ENCODE results near the gene ERC1.
"Not testable (repeated sequence)": the region's sequence is repeated elsewhere in the genome, so short reads cannot be mapped to it uniquely, and the experiment has no call there.

The ERC1 gene

DNA sequence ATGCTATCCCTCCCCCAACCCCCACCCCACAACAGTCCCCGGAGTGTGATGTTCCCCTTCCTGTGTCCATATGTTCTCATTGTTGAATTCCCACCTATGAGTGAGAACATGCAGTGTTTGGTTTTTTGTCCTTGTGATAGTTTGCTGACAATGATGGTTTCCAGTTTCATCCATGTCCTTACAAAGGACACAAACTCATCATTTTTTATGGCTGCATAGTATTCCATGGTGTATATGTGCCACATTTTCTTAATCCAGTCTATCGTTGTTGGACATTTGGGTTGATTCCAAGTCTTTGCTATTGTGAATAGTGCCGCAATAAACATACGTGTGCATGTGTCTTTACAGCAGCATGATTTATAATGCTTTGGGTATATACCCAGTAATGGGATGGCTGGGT is 155.7 kb downstream of the ERC1 start:
- not testable (repeated sequence) for H3K36me3 Mint-ChIP-seq, H3K4me1 Mint-ChIP-seq, H3K27ac Mint-ChIP-seq

DNA sequence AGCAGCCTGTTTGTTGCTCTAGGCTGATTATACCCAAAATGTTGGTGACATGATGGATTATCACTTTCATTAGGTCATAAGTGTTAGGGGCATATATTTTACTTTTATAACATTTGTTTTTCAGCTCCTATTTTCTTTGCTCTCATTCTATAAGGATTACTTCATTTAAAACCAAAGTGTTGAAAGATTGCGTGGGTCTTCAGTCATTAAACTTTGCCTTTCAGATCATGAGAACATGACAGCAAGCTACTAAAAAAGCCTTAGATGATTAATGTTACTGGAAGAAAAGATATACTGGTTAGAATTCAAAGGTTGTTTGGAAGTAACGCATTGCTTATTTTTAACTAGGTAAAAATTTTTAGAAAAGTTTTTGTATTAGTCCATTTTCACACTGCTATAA is 156.8 kb downstream of the ERC1 start:
- H3K9me3 Mint-ChIP-seq: no peaks in the 10 kb centered on the region
- DNase-seq (ENCODE audit: low spot score in 2 of 2) (no peak), ATAC-seq (no peak)
- H3K27ac Mint-ChIP-seq: no peak overlapping the region
- no peak overlapping the region for H3K4me3 Mint-ChIP-seq
- no peaks in the 10 kb centered on the region for H3K36me3 Mint-ChIP-seq
- no peaks in the 10 kb centered on the region for H3K4me1 Mint-ChIP-seq

More for the DNA sequence above, 155.7 kb downstream of the ERC1 start:
- not testable (repeated sequence) for ATAC-seq; DNase-seq (ENCODE audit: low spot score in 2 of 2); H3K9me3 Mint-ChIP-seq; H3K4me3 Mint-ChIP-seq

DNA sequence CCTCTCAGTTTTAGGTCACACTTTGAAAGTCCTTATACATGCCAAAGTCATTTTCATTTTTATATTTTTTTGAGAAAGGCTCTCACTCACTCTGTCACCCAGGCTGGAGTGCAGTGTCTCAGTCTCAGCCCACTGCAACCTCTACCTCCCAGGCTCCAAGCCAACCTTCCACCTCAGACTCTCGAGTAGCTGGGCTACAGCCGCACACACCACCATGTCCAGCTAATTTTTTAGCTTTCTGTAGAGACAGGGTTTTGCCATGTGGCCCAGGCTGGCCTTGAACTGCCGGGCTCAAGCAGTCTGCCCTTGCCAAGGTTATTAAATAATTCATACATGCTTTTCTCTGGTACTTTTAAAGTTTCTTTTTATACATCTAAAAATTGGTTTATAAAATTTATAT is 166.0 kb downstream of the ERC1 start:
- ATAC-seq (no peak), DNase-seq (ENCODE audit: low spot score in 2 of 2) (no peak)
- no peak overlapping the region for H3K27ac Mint-ChIP-seq
- H3K9me3 Mint-ChIP-seq: no peaks in the 10 kb centered on the region
- H3K4me3 Mint-ChIP-seq: no peak overlapping the region
- H3K4me1 Mint-ChIP-seq: no peaks in the 10 kb centered on the region
- no peaks in the 10 kb centered on the region for H3K36me3 Mint-ChIP-seq

DNA sequence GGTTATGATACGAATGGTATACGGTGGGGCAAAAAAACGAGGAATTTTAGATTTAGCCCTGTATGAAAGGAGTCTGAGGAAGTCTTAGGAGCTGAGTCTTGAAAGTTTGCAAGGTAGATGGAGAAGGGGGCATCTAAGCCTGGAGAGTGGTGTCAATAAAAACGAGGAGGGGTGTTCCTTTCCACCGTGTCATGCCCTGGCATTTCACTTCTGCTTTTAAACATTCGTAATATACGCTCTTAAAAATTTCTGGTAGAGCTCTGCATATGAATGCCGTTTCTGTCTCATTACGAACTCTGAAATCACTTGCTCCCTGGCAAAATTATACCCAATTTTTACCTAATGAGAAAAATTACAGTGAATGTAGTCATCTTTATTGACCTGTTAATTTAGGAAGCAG is 170.2 kb downstream of the ERC1 start:
- Mint-ChIP-seq H3K36me3 (no peaks in the 10 kb centered on the region), H3K4me3 (no peak overlapping the region), H3K9me3 (no peaks in the 10 kb centered on the region), H3K4me1 (no peaks in the 10 kb centered on the region), H3K27ac (no peak overlapping the region)
- DNase-seq (ENCODE audit: low spot score in 2 of 2): no peak
- no peak for ATAC-seq

DNA sequence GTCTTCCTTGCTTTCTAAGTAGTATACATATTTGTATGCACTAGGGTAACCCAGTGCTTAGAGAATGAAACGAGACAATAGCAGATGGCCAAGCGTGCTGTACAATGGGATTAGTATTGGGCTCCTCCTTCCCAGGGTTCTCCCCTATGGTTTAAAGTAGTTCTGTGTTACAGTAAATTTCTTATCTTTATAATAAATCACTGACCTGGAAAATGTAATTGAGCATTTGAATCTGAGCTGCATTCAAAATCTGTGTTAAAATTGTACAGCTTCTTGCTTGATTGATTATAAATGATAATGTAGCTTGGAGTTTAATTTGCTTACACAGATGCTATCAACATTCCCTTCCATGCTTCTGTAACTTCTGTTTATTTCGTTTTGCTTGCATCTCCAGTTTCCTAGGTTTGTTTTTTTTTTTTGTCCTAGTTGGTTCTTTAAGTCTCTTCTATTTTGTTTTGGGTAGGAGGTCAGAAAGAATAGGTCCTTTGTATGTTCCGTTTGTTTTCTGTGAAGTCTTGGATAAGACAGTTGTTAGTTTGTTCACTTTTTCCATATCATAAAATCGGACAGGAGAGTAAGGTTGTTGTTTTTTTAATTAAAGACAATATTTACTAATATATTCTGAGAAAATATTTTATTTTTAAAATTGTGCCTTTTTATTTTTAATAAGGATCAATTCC is 171.2 kb downstream of the ERC1 start:
- Mint-ChIP-seq H3K9me3 (no peaks in the 10 kb centered on the region), H3K4me3 (no peak overlapping the region), H3K36me3 (no peaks in the 10 kb centered on the region), H3K4me1 (no peaks in the 10 kb centered on the region), H3K27ac (no peak overlapping the region)
- DNase-seq (ENCODE audit: low spot score in 2 of 2) (no peak), ATAC-seq (no peak)

DNA sequence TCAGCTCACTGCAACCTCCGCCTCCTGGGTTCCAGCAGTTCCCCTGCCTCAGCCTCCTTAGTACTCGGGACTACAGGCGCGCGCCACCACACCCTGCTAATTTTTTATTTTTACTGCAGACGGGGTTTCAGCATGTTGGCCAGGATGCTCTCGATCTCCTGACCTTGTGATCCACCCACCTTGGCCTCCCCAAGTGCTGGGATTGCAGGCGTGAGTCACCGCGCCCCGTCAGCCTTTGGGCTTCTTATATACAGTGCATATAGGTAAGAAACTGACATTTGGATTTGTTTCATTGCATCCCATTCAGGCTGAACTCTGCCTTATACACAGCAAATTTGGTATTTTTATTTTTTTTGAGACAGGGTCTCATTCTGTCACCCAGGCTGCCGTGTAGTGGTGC is 176.8 kb downstream of the ERC1 start:
- no peak overlapping the region for H3K27ac Mint-ChIP-seq

DNA sequence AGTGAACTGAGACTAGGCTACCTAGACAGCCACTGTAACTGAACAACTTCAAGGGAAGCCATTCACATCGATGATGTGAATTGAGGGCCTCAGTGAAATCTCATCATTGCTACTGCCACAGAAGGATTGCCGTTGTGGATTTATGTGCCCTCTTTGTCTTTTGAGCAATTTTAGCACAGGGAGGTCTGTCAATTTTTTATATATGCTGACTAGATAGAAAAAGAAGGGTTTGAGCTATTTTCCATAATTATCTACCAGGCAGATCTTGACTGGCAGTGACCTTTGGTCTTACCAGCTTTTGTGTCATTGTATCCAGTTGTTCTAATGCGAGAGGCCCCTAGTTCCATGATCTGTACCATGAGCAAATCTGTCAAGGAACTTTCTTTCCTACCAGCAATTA is 179.4 kb downstream of the ERC1 start:
- Mint-ChIP-seq H3K4me1 (no peaks in the 10 kb centered on the region), H3K4me3 (no peak overlapping the region), H3K27ac (no peak overlapping the region), H3K9me3 (no peaks in the 10 kb centered on the region), H3K36me3 (peaks cover 7% of the 10 kb centered on the region)
- no peak for DNase-seq (ENCODE audit: low spot score in 2 of 2)
- no peak for ATAC-seq

More for the DNA sequence above, 176.8 kb downstream of the ERC1 start:
- Mint-ChIP-seq H3K36me3 (peaks cover 7% of the 10 kb centered on the region), H3K9me3 (no peaks in the 10 kb centered on the region), H3K4me1 (no peaks in the 10 kb centered on the region), H3K4me3 (no peak overlapping the region)
- DNase-seq (ENCODE audit: low spot score in 2 of 2): no peak
- no peak for ATAC-seq

DNA sequence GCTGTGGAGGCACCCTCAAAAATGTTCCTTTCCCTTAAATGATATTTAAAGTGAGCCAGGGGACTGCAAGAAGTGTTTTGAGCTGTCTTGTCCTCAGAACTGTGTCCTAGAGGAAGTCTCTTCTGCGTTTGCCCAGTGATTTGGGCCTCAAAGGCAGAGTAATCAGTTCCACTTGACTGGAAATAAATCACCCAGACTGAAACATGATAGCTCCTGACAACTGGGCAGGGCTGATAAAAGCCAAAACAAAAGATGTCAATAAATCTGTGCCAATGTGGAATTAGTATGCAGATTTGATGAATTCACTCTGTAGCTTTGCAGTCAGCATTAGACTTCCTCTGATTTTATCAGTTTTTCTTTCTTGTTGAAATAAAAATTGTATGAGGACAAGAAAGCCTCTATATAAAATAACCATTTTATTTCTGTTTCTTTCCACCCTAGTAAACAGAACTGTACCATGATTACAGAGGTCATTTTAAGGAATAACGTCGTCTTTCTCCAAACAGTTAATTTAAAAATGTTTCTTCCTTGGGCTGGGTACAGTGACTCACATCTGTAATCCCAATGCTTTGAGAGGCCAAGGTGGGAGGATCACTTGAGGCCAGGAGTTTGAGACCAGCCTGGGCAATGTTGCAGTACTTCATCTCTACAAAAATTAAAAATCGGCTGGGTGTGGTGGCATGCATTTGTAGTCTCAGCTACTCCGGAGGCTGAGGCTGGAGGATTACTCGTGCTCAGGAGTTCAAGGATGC is 180.8 kb downstream of the ERC1 start:
- DNase-seq (ENCODE audit: low spot score in 2 of 2): no peak
- H3K36me3 Mint-ChIP-seq: peaks cover 14% of the 10 kb centered on the region
- H3K27ac Mint-ChIP-seq: no peak overlapping the region

DNA sequence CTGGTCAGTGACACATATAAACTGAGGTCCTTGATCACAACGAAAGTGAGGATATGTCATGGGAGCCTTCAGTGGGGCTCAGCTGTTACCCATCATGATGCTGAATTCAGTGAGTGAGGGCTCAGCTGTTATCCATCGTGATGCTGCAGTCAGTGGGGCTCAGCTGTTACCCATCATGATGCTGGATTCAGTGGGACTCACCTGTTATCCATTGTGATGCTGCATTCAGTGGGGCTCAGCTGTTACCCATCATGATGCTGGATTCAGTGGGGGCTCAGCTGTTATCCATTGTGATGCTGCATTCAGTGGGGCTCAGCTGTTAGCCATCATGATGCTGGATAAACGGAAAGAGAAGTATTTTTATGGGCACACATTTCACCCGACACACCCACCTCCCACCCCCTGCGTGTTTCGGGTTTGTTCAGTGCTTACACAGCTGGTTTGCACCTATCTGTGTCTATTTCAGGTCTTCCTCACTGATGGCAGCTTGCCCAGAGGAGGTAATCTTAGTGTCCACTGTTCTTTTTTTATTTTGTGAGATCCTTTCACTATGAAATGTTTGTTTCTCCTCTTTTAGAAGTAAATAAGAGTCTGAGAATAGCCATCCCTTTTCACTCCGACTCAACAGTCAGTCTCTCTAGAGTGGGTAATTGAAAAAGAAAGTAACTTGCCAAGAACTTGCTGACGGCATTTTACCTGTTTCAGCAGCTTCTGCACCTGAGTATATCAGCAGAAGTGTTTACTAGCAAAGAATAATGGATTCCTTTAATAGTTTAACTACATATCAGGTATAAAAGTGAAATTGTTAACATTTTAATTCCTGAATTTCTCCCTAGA is 183.0 kb downstream of the ERC1 start:
- Mint-ChIP-seq H3K4me3 (no peak overlapping the region), H3K9me3 (no peaks in the 10 kb centered on the region), H3K36me3 (peaks cover 7% of the 10 kb centered on the region), H3K4me1 (no peaks in the 10 kb centered on the region), H3K27ac (no peak overlapping the region)
- ATAC-seq (no peak), DNase-seq (ENCODE audit: low spot score in 2 of 2) (no peak)

More for the DNA sequence above, 180.8 kb downstream of the ERC1 start:
- no peak overlapping the region for H3K4me3 Mint-ChIP-seq
- H3K9me3 Mint-ChIP-seq: no peaks in the 10 kb centered on the region
- H3K4me1 Mint-ChIP-seq: no peaks in the 10 kb centered on the region
- ATAC-seq: no peak

DNA sequence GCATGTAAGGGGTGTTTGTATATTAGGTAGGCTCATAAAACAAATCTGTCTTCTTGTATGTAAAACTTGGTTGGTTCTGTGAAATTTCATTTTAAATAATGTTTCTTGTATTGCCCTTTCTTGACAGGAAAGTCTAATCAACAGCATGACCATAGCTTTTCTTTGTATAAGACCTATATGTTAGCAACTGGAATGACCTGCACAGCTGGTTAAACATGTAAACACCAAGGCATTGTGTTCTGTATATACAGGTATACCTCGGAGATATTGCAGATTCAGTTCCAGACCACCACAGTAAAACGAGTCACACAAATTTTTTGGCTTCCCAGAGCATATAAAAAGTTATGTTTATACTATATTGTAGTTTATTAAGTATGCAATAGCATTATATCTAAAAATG is 183.6 kb downstream of the ERC1 start:
- DNase-seq (ENCODE audit: low spot score in 2 of 2) (no peak), ATAC-seq (no peak)
- no peaks in the 10 kb centered on the region for H3K9me3 Mint-ChIP-seq
- no peak overlapping the region for H3K4me3 Mint-ChIP-seq
- H3K4me1 Mint-ChIP-seq: no peaks in the 10 kb centered on the region
- peaks cover 7% of the 10 kb centered on the region for H3K36me3 Mint-ChIP-seq
- no peak overlapping the region for H3K27ac Mint-ChIP-seq

DNA sequence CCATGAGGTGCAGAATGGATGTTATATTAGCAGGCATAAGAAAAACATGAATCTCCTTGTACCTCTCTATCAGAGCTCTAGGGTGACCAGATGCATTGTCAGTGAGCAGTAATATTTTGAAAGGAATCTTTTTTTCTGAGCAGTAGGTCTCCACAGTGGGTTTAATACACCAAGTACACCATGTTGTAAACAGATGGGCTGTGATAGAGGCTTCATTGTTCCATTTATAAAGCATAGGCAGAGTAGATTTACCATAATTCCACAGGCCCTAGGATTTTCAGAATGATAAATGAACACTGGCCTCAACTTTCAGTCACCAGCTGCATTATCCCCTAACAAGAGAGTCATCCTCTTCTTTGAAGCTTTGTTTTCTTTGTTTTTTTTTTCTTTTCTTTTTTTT is 185.2 kb downstream of the ERC1 start:
- no peaks in the 10 kb centered on the region for H3K9me3 Mint-ChIP-seq
- no peak overlapping the region for H3K27ac Mint-ChIP-seq
- ATAC-seq (no peak), DNase-seq (ENCODE audit: low spot score in 2 of 2) (no peak)
- H3K4me3 Mint-ChIP-seq: no peak overlapping the region
- H3K4me1 Mint-ChIP-seq: no peaks in the 10 kb centered on the region
- peaks cover 7% of the 10 kb centered on the region for H3K36me3 Mint-ChIP-seq

DNA sequence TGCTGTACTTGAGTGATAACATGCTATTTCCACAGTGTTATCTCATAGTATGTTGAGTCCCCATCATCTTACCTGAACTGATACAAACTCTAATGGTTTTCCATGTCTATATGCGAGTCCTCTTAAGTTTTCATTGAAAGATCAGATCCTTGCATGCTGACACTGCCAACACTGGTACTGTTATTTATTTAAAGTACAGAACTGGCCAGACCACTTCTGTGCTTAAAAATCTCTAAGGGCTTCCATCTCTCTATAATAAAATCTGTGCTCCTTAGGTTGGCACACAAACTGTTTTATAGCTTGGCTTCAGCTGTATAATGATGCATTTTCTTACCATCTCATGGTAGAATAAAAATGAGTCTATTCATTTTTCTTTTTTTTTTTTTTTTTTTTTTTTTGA is 188.1 kb downstream of the ERC1 start:
- ATAC-seq: no peak
- no peak overlapping the region for H3K27ac Mint-ChIP-seq
- H3K9me3 Mint-ChIP-seq: no peaks in the 10 kb centered on the region
- no peak for DNase-seq (ENCODE audit: low spot score in 2 of 2)
- H3K4me3 Mint-ChIP-seq: no peak overlapping the region
- peaks cover 21% of the 10 kb centered on the region for H3K36me3 Mint-ChIP-seq
- H3K4me1 Mint-ChIP-seq: no peaks in the 10 kb centered on the region

DNA sequence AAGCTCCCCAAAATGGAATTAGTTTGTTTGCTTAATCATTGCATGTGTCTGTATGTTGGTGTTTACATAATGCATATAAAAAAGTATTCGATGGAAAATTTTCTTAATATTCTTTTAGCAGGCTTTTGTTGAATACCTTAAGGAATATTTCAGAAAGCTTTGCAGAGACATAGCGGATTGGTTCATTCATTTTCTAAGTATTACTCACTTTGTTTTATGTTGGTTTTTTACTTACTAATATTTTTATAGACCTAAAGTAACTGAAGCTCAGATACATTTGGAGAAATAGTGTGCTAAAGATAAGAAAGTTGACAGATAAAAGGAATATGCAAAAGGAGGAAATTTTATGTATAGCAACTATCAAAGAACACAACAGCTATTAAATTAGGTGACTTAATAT is 191.0 kb downstream of the ERC1 start:
- H3K9me3 Mint-ChIP-seq: no peaks in the 10 kb centered on the region

DNA sequence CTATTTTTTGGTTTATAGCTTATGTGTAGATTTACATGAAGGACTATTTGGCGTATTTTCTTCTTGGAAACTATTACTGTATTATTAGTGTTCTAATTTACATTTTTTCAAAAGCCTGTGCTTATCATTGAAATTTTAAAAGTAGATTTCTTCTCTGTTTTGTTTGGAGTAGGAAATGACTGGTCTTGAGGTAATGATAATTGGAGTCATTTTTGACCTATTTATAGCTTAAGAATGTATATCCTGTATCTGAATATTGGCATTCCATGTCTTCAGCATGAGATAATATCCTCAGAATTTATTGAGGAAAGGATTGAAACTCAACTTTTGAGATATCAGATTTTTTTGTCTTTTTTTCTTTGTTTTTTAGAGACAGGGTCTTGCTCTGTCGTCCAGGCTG is 193.4 kb downstream of the ERC1 start:
- no peak overlapping the region for H3K4me3 Mint-ChIP-seq
- DNase-seq (ENCODE audit: low spot score in 2 of 2): no peak
- H3K4me1 Mint-ChIP-seq: peaks cover 14% of the 10 kb centered on the region
- no peak overlapping the region for H3K27ac Mint-ChIP-seq
- ATAC-seq: no peak
- H3K9me3 Mint-ChIP-seq: no peaks in the 10 kb centered on the region
- peaks cover 34% of the 10 kb centered on the region for H3K36me3 Mint-ChIP-seq

More for the DNA sequence above, 191.0 kb downstream of the ERC1 start:
- H3K4me3 Mint-ChIP-seq: no peak overlapping the region
- peaks cover 14% of the 10 kb centered on the region for H3K4me1 Mint-ChIP-seq
- ATAC-seq (no peak), DNase-seq (ENCODE audit: low spot score in 2 of 2) (no peak)
- no peak overlapping the region for H3K27ac Mint-ChIP-seq
- H3K36me3 Mint-ChIP-seq: peaks cover 29% of the 10 kb centered on the region

DNA sequence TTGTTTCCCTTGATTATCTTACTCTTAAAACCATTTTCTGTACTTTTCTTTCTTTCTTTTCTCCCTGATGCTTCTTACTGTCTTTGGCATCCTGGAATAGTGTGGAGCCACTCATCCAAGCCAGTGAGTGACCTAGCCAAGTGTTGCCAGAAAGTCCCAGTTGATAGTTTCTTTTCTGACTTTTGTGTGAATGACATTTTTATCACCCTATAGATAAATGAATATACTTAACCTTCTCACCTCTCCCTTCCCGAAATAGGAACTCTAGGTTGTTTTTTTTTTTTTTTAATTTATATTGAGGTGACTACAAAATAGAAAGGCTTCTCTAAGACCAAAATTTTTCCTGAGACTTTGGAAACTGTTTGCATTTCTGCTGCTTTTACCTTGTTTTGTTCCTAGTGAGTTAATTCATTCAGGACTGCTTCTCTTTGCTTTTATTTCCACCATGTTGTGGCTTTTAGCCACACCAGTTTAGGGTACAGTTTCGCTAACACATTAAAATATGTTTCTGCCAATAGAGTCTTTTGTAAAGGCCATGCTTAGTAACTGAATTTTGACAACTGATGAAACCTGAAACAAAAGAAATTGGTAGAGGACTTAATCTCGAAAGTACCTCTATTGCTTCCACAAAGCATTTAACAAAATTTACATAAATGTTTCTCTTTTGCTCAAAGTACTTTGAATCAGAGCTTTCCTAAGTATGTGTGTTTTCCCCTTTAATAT is 194.6 kb downstream of the ERC1 start:
- no peak for DNase-seq (ENCODE audit: low spot score in 2 of 2)
- ATAC-seq: peak; percentile 55
- Mint-ChIP-seq H3K9me3 (no peaks in the 10 kb centered on the region), H3K36me3 (peaks cover 47% of the 10 kb centered on the region), H3K4me1 (peaks cover 14% of the 10 kb centered on the region), H3K4me3 (no peak overlapping the region), H3K27ac (no peak overlapping the region)
